22Rv1 (cell line): ENCODE data around the gene PARP14.

Source experiments
- H3K27ac ChIP-seq: fragments of 450-650 bp; 2 replicates; pipeline ENCODE4 v1.5.1; 2017
- ZFX ChIP-seq: fragments of 450-650 bp; IDR thresholded peaks from 2 replicates; pipeline ENCODE4 v1.6.1; 2017; ENCODE audit warnings: antibody characterized with exemption, borderline replicate concordance
- TF ChIP-seq, protein P1 (sequence below): fragments of 450-650 bp; IDR thresholded peaks from 2 replicates; pipeline ENCODE4 v1.5.1; 2017; ENCODE audit warnings: mild to moderate bottlenecking

PARP14 gene

DNA sequence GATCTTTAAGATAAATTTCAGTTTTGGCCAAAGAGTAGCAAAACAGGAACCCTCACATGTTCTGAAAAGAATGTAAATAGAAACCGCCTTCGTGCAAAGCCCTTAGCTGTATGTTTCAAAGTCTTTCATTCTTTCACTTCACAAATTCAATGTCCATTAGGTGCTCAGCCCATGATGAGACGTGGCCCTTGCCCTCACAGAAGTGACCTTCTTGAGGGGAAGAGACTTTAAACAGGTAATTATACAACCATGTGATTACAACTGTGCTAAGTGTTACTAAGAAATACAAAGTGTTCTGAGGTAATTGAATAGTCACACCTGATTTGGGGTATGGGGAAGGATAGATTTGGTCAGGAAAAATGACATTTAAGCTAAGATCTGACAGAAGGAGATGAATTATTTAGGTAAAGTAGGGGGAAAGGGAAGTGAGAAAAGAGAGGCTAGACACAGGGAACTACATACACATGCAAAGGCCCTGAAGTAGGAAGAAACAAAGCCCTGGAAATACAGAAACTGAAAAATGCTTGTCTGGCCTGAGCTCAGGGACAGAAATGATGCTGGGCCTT is 93.4 kb downstream of the PARP14 start:
- no peak overlapping the region for H3K27ac ChIP-seq

DNA sequence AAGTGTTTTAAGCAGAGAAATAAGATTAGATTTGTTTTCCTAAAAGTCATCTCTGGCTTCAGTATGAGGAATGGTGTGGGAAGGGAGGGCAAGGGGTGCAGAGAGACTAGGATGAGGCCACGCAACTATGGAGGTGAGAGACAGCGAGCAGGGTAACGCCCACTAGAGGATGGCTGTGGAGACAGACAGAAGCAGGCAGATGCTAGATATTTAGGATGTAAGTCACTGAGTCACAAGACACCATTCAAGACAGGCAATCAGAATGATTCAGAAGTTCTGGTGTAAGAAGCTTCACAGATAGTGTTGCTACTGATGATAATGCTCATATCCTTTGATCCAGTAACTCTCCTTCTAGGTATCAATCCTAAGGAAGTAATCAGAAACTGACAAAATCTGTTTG is 93.9 kb downstream of the PARP14 start:
- no peak for TF ChIP-seq ZFX
- TF ChIP-seq, protein P1, sequence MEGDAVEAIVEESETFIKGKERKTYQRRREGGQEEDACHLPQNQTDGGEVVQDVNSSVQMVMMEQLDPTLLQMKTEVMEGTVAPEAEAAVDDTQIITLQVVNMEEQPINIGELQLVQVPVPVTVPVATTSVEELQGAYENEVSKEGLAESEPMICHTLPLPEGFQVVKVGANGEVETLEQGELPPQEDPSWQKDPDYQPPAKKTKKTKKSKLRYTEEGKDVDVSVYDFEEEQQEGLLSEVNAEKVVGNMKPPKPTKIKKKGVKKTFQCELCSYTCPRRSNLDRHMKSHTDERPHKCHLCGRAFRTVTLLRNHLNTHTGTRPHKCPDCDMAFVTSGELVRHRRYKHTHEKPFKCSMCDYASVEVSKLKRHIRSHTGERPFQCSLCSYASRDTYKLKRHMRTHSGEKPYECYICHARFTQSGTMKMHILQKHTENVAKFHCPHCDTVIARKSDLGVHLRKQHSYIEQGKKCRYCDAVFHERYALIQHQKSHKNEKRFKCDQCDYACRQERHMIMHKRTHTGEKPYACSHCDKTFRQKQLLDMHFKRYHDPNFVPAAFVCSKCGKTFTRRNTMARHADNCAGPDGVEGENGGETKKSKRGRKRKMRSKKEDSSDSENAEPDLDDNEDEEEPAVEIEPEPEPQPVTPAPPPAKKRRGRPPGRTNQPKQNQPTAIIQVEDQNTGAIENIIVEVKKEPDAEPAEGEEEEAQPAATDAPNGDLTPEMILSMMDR: 0 out of 2 replicates have a peak, but pooled peaks have one; percentile 7
- H3K27ac ChIP-seq: no peak overlapping the region

More for the DNA sequence above, 93.4 kb downstream of the PARP14 start:
- TF ChIP-seq, protein P1: no peak
- no peak for TF ChIP-seq ZFX

DNA sequence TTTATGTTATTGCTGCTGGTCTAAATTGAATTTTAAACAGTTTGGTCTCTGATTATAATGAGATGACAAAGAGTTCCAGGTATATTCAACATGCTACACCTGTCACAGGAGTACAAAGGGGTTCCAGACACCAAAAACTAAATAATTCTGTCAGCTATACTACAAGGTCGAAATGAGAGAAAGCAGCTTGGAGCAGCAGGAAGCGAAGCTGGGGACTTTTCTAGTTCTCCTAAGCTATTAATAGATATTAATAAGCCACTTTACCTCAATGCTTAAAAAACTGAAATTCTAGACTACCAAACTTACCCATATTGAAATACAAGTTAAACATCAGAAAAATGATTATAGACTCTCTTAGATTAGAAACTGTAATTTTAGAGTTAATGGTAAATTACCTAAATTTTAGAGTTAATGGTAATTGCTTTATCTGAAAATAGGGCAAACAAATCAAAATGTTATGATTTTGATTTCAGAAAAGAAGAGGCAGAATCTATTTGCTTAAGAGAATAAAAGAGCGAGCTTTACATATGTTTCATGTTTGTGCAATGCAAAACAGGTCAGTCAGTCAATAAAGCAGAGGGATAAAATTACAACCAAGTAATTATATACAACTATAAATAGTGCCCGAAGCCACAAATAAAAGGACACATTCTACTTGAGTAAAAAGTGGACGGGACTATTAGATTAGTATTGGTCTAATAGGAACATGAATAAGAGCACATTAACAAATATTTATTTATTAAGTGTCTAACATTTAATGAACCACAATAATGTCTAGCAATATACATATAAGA is 96.2 kb downstream of the PARP14 start:
- peak overlapping the region; percentile 43 for H3K27ac ChIP-seq
- TF ChIP-seq, protein P1: no peak
- no peak for TF ChIP-seq ZFX

DNA sequence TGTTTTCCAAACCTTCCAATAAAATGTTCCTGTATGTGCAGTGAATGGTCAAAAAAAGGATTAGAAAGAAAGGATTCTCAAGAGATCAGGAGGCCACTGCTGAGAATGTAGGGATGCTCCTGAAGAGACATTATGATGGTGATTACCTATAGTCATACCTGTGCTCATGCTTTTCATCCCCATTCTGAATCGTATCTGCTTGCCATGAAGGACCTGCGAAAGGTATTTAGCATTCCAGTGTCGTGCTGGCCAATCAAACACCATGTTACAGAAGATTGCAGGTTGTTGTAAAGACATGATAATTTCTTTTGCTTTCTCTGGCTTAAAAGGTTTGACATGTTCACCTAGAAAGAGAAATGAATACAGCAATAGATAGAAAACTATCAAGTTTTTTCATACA is 96.9 kb downstream of the PARP14 start:
- TF ChIP-seq ZFX: no peak
- TF ChIP-seq, protein P1: no peak

More for the DNA sequence above, 96.9 kb downstream of the PARP14 start:
- H3K27ac ChIP-seq: peak overlapping the region; percentile 43
